ENCODE data around the gene PIGA. TPM values are rescaled to one million over a fixed set of nuclear protein-coding genes. Genes with fewer than 3 reads are reported as not detected.
A peak's percentile ranks its signal among the peaks of the same experiment; 100 is the strongest.

PIGA gene, protein sequence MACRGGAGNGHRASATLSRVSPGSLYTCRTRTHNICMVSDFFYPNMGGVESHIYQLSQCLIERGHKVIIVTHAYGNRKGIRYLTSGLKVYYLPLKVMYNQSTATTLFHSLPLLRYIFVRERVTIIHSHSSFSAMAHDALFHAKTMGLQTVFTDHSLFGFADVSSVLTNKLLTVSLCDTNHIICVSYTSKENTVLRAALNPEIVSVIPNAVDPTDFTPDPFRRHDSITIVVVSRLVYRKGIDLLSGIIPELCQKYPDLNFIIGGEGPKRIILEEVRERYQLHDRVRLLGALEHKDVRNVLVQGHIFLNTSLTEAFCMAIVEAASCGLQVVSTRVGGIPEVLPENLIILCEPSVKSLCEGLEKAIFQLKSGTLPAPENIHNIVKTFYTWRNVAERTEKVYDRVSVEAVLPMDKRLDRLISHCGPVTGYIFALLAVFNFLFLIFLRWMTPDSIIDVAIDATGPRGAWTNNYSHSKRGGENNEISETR
- total RNA-seq = 10 to 100 TPM in 1 of 2 donors, 1 to 10 TPM in 1; 7.9 to 10.7 TPM

DNA sequence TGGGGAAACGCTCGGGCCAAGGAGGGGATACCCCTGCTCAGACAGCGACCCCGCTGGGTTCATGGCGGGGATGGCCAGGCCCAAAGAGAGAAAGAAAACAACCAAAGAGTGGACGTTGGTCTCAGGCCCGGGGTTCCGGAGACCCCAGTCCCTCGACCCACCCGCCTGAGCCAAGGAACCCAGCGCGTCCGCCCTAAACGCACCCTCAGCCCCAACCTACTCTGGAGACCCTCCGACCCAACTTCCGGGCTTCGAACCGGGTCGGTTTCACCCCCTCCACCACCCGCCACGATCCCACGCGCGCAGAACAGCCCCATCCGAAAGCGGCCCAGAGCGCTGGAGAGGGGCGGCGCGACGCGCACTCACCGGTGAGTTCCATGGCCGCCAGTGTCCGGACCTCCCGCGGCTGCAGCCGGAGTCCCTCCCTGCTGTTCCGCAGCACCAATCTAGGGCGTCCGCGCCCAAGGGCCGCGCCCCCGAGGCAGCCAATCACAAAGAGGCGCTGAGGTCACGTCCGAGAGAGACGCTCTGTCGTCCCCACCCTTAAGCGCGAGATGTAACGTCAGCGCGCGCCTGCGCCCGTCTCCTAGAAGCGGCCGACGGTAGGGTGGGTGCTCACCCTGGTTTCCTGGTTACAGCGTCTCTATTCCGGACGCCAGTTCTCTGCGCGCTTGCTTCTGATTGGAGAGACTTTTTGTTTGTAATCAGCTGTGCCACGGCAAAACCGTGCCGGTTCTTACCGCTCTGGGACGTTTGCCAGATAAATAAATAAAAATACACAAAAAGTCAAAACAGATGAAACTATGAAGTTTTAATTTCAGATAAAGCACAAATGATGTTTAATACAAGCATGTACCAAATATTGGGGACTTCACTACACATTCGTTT is at the start of gene PIGA:
Gene PIGA (minus strand): TSS at position 389 of the 888 bp plus-strand sequence. CDS start 3,593 bp downstream, outside the sequence.
- ATAC-seq (ENCODE audit: insufficient number of reproducible peaks, low FRiP score, low read depth) = peak; percentile 95
- TF ChIP-seq, protein P1, sequence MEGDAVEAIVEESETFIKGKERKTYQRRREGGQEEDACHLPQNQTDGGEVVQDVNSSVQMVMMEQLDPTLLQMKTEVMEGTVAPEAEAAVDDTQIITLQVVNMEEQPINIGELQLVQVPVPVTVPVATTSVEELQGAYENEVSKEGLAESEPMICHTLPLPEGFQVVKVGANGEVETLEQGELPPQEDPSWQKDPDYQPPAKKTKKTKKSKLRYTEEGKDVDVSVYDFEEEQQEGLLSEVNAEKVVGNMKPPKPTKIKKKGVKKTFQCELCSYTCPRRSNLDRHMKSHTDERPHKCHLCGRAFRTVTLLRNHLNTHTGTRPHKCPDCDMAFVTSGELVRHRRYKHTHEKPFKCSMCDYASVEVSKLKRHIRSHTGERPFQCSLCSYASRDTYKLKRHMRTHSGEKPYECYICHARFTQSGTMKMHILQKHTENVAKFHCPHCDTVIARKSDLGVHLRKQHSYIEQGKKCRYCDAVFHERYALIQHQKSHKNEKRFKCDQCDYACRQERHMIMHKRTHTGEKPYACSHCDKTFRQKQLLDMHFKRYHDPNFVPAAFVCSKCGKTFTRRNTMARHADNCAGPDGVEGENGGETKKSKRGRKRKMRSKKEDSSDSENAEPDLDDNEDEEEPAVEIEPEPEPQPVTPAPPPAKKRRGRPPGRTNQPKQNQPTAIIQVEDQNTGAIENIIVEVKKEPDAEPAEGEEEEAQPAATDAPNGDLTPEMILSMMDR (IDR thresholded peaks at IDR 0.05) = no peak
- peaks cover 2% of the 10 kb centered on the region for H3K36me3 ChIP-seq

DNA sequence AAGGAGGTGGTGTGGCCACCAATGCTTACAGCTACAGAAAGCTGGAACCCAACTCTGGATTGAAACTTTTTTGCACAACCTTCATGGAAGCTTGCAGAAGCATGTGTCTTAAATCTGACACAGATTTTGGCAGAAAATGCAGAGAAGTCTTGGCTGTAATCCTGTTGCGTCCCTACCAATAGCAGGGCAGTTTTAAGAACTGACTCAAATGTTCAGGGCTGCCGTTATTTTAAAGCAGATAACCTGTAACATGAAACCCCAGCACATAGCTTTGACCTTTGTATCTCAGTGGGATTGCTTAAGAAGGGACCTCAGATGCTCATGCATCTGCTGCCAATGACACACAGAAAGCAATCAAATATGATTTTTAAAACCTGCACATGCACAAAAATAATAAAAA is 49.0 kb upstream of the PIGA start, which contains the start of gene VEGFD:
Gene VEGFD (minus strand): TSS at position 110 of the 400 bp plus-strand sequence. CDS start 467 bp downstream, outside the sequence.
- DNase-seq (ENCODE audit: low spot score) = no peak
- no peak within 1 kb of the TSS for H3K27ac ChIP-seq
- no peaks in the 10 kb centered on the region for H3K27me3 ChIP-seq (replicated peaks; ENCODE audit: insufficient read depth)
- H3K9me3 ChIP-seq = no peaks in the 10 kb centered on the region
- H3K4me3 ChIP-seq = no peak within 1 kb of the TSS
- TF ChIP-seq, protein P1 (IDR thresholded peaks at IDR 0.05) = no peak
- no peak for ATAC-seq (ENCODE audit: insufficient number of reproducible peaks, low FRiP score, low read depth)
- no peaks in the 10 kb centered on the region for H3K36me3 ChIP-seq
- H3K4me1 ChIP-seq (ENCODE audit: control insufficient read depth in 1 of 2, low read depth in 2 of 2) = no peaks in the 10 kb centered on the region

More for the DNA sequence above, at the start of gene PIGA:
- Histone ChIP-seq H3K27me3 (replicated peaks; ENCODE audit: insufficient read depth) (no peaks in the 10 kb centered on the region), H3K27ac (peak within 1 kb of the TSS; percentile 79 to 83), H3K9me3 (no peaks in the 10 kb centered on the region), H3K4me3 (peak within 1 kb of the TSS; percentile 84), H3K4me1 (ENCODE audit: control insufficient read depth in 1 of 2, low read depth in 2 of 2) (peaks cover 0 to 8% of the 10 kb centered on the region in 2 donors)
- peak; percentile 78 for DNase-seq (ENCODE audit: low spot score)

DNA sequence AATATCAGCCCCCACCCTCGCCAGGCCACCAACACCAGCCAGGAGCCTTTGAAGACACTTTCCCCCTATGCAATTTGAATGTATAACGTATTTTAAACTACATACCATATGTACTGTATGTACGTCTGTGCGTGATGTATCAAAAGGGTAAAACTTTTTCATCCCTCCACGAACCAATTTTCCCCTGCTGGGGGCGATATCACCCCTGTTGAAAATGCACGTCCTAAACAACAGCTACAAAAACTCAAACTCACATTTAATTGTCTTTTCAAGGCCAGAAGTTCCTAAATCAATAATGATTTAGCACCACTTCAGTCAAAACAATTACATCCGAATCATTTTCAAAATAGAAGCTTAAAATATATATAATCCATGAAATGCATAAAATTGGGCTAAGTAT is 47.5 kb upstream of the PIGA start:
- Histone ChIP-seq H3K27ac (no peak overlapping the region), H3K4me1 (ENCODE audit: control insufficient read depth in 1 of 2, low read depth in 2 of 2) (no peaks in the 10 kb centered on the region), H3K27me3 (replicated peaks; ENCODE audit: insufficient read depth) (no peaks in the 10 kb centered on the region), H3K9me3 (no peaks in the 10 kb centered on the region), H3K4me3 (no peak overlapping the region), H3K36me3 (no peaks in the 10 kb centered on the region)
- no peak for DNase-seq (ENCODE audit: low spot score)
- TF ChIP-seq, protein P1 (IDR thresholded peaks at IDR 0.05) = no peak
- ATAC-seq (ENCODE audit: insufficient number of reproducible peaks, low FRiP score, low read depth) = no peak

DNA sequence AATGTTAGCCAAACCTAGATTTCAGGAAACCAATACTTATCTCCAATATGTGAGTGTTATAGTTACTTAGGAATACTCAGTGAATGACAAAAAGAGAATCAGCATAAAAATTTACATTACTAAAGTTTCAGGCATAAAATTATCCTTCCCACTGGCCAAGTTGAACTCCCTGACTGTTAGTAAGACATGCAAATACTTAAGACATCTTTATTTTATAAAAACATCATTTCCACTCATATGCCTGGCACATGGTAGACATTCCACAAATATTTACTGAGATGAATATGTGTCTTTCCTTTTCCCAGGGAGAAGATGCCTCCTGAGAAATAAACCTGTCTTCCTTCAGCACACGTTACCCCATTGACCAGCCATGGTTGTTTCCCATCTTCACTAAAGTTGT is 41.6 kb upstream of the PIGA start:
- Histone ChIP-seq H3K36me3 (no peaks in the 10 kb centered on the region), H3K27ac (no peak overlapping the region), H3K9me3 (no peaks in the 10 kb centered on the region), H3K4me1 (ENCODE audit: control insufficient read depth in 1 of 2, low read depth in 2 of 2) (no peaks in the 10 kb centered on the region), H3K27me3 (replicated peaks; ENCODE audit: insufficient read depth) (no peaks in the 10 kb centered on the region), H3K4me3 (no peak overlapping the region)
- TF ChIP-seq, protein P1 (IDR thresholded peaks at IDR 0.05) = no peak
- no peak for DNase-seq (ENCODE audit: low spot score)
- ATAC-seq (ENCODE audit: insufficient number of reproducible peaks, low FRiP score, low read depth) = no peak

DNA sequence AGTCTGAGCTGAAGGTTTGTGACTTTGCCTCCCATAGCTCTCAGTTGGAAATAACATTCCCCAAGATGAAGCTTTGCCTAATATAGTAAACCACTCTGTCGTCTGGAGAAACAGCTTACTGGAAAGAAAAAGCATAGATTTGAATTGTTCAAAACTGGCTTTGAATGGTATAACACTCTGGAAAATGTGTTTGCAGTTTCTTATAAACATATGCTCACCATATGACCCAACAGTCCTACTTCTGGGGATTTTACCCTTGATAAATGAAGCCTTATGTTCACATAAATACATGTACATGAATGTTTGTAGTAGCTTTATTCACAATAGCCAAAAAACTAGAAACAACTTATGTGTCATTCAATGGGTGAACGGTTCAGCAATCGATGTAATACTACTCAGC is 38.7 kb upstream of the PIGA start:
- Histone ChIP-seq H3K4me3 (no peak overlapping the region), H3K36me3 (no peaks in the 10 kb centered on the region), H3K9me3 (no peaks in the 10 kb centered on the region), H3K27ac (no peak overlapping the region), H3K27me3 (replicated peaks; ENCODE audit: insufficient read depth) (no peaks in the 10 kb centered on the region), H3K4me1 (ENCODE audit: control insufficient read depth in 1 of 2, low read depth in 2 of 2) (no peaks in the 10 kb centered on the region)
- no peak for ATAC-seq (ENCODE audit: insufficient number of reproducible peaks, low FRiP score, low read depth)
- TF ChIP-seq, protein P1 (IDR thresholded peaks at IDR 0.05) = no peak
- DNase-seq (ENCODE audit: low spot score) = no peak
